ENCODE data around the gene HS3ST5.

The HS3ST5 gene

GRCh38 chr6:114108119-114109002 lies 234.5 kb downstream of the HS3ST5 start:
- TF ChIP-seq CTCF (conservative IDR thresholded peaks at IDR 0.05; ENCODE audit: low read depth, low read length), result peak; percentile 89
- H3K4me3 ChIP-seq (ENCODE audit: low read depth, low read length), result no peak overlapping the region
- DNase-seq (ENCODE audit: low read depth), result peak; percentile 79

GRCh38 chr6:114106020-114106419 lies 236.8 kb downstream of the HS3ST5 start:
- no peak overlapping the region for H3K4me3 ChIP-seq (ENCODE audit: low read depth, low read length)
- no peak for DNase-seq (ENCODE audit: low read depth)
- no peak for TF ChIP-seq CTCF (conservative IDR thresholded peaks at IDR 0.05; ENCODE audit: low read depth, low read length)

GRCh38 chr6:114101255-114101654 lies 241.6 kb downstream of the HS3ST5 start:
- DNase-seq (ENCODE audit: low read depth), result no peak
- TF ChIP-seq CTCF (conservative IDR thresholded peaks at IDR 0.05; ENCODE audit: low read depth, low read length), result no peak
- H3K4me3 ChIP-seq (ENCODE audit: low read depth, low read length), result no peak overlapping the region

GRCh38 chr6:114100215-114100994 lies 242.4 kb downstream of the HS3ST5 start:
- DNase-seq (ENCODE audit: low read depth), result no peak
- H3K4me3 ChIP-seq (ENCODE audit: low read depth, low read length), result no peak overlapping the region
- TF ChIP-seq CTCF (conservative IDR thresholded peaks at IDR 0.05; ENCODE audit: low read depth, low read length), result no peak

GRCh38 chr6:114096561-114097172 lies 246.2 kb downstream of the HS3ST5 start:
- TF ChIP-seq CTCF (conservative IDR thresholded peaks at IDR 0.05; ENCODE audit: low read depth, low read length), result peak; percentile 74
- H3K4me3 ChIP-seq (ENCODE audit: low read depth, low read length), result no peak overlapping the region
- DNase-seq (ENCODE audit: low read depth), result peak; percentile 55

GRCh38 chr6:114092943-114093342 lies 249.9 kb downstream of the HS3ST5 start:
- no peak for TF ChIP-seq CTCF (conservative IDR thresholded peaks at IDR 0.05; ENCODE audit: low read depth, low read length)
- H3K4me3 ChIP-seq (ENCODE audit: low read depth, low read length), result no peak overlapping the region

More at GRCh38 chr6:114092943-114093342, 249.9 kb downstream of the HS3ST5 start:
- DNase-seq (ENCODE audit: low read depth), result no peak
